Thoracic aorta (tissue), 2 donors: Measurements from ENCODE around the gene ARL15. TPM values are rescaled to one million over a fixed set of nuclear protein-coding genes. Genes with fewer than 3 reads are reported as not detected.

Experiments
- ATAC-seq: fragments of 150-250 bp; one replicate; pipeline ENCODE4 v1.8.0; 2017; ENCODE audit warnings: low read depth; ENCODE audit not compliant: insufficient number of reproducible peaks, low FRiP score
- DNase-seq: peaks from one replicate; pipeline ENCODE4 v3.0.0-alpha.2; 2020; ENCODE audit warnings: low spot score
- H3K27ac ChIP-seq, 2 donors: fragments of 200-600 bp; sonication (generic); 1 replicate in 1 of 2; 2 replicates in 1 of 2; pipeline ENCODE4 v1.5.1; 2016; ENCODE audit warnings: mild to moderate bottlenecking in 2 of 2, moderate library complexity in 2 of 2
- H3K27me3 ChIP-seq: fragments of 200-600 bp; sonication (generic); replicated peaks from 2 replicates; pipeline ENCODE4 v1.6.0; 2016; ENCODE audit warnings: mild to moderate bottlenecking; ENCODE audit not compliant: insufficient read depth
- H3K36me3 ChIP-seq: fragments of 200-600 bp; sonication (generic); one replicate; pipeline ENCODE4 v1.5.1; 2016
- H3K4me1 ChIP-seq, 2 donors: fragments of 200-600 bp; sonication (generic); 1 replicate in 1 of 2; 2 replicates in 1 of 2; pipeline versions ENCODE4 v1.5.1 to v1.6.0; 2016; ENCODE audit warnings: low read depth in 2 of 2, mild to moderate bottlenecking in 1 of 2; ENCODE audit not compliant: control insufficient read depth in 1 of 2
- H3K4me3 ChIP-seq: fragments of 200-600 bp; sonication (generic); 2 replicates; pipeline ENCODE4 v1.5.1; 2016; ENCODE audit warnings: mild to moderate bottlenecking
- H3K9me3 ChIP-seq: fragments of 200-600 bp; sonication (generic); 2 replicates; pipeline ENCODE4 v1.5.1; 2016
- total RNA-seq, 2 donors: library from RNA; depleted of rRNA; stranded (reverse); fragments of >200 nt; gene quantifications; one replicate each; pipeline versions ENCODE4 v1.1.0 to v1.2.3, GENCODE V29; 2016
- TF ChIP-seq, protein P1 (sequence below): fragments of 200-600 bp; sonication (generic); IDR thresholded peaks from one replicate; pipeline ENCODE4 v1.5.1; 2019; ENCODE audit warnings: antibody characterized with exemption

ARL15 gene
- total RNA-seq, 2 donors from 2014 or later, result 23.6 to 36.8 TPM

DNA sequence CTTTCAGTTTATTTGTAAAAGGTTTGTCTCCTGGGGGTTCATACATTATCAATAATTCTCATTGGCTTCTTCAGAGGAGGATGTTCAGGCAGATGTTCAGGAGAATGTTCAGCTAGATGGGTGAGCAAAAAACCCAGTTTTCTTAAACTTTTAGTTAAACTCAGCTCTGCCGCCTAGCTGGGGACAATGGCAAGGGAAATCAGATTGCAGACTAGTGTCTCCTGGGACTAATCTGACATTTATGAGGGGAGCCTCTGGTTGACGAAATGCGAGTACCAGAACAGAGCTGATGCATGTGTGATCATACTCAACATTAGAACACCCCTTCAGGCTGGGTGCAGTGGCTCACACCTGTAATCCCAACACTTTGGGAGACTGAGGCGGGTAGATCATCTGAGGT is 314.4 kb downstream of the ARL15 start:
- Histone ChIP-seq H3K27ac (no peak overlapping the region), H3K4me1 (no peaks in the 10 kb centered on the region), H3K4me3 (no peak overlapping the region), H3K9me3 (no peaks in the 10 kb centered on the region), H3K36me3 (no peaks in the 10 kb centered on the region), H3K27me3 (no peaks in the 10 kb centered on the region)
- ATAC-seq (no peak), DNase-seq (no peak)
- TF ChIP-seq, protein P1, sequence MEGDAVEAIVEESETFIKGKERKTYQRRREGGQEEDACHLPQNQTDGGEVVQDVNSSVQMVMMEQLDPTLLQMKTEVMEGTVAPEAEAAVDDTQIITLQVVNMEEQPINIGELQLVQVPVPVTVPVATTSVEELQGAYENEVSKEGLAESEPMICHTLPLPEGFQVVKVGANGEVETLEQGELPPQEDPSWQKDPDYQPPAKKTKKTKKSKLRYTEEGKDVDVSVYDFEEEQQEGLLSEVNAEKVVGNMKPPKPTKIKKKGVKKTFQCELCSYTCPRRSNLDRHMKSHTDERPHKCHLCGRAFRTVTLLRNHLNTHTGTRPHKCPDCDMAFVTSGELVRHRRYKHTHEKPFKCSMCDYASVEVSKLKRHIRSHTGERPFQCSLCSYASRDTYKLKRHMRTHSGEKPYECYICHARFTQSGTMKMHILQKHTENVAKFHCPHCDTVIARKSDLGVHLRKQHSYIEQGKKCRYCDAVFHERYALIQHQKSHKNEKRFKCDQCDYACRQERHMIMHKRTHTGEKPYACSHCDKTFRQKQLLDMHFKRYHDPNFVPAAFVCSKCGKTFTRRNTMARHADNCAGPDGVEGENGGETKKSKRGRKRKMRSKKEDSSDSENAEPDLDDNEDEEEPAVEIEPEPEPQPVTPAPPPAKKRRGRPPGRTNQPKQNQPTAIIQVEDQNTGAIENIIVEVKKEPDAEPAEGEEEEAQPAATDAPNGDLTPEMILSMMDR, result no peak

DNA sequence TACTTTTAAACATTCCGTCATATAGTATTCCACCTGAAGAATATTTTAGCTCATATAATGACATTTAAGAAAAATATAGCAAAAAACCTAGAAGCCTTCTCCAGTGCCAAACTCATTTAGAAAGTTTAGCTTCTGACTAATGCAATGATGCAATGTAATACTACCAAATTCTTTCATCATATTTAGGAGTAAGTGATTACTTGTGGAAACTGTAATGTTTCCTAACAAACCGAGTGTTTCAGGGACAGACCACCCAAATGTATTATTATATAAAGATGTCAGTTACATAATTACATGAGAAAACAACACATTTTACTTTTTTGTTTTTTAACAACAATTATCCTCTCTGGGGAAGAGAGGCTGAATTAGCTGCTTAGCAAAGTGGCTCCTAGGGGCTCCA is 316.2 kb downstream of the ARL15 start:
- no peaks in the 10 kb centered on the region for H3K27me3 ChIP-seq
- TF ChIP-seq, protein P1, result no peak
- DNase-seq, result no peak
- ATAC-seq, result no peak
- no peaks in the 10 kb centered on the region for H3K9me3 ChIP-seq
- no peak overlapping the region for H3K4me3 ChIP-seq
- H3K4me1 ChIP-seq, result no peaks in the 10 kb centered on the region
- no peak overlapping the region for H3K27ac ChIP-seq
- no peaks in the 10 kb centered on the region for H3K36me3 ChIP-seq

DNA sequence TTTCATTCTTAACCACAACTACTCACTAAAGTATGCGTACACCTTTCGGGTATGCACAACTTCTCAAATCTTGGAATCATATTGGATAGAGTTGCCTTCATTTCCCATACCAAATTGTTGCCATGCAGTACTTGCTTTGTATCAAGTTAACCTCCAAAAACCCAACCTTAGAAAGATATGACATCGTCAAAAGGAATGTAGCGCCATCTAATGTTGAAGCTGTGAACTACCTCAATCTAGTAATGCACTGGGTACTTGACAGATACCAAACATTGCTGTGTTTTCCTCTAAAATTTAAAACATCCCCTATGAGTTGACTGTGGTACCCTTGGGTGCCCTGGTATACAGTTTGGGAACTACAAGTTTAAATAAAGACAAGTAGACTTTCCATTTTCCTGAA is 318.4 kb downstream of the ARL15 start:
- H3K27ac ChIP-seq, result no peak overlapping the region

DNA sequence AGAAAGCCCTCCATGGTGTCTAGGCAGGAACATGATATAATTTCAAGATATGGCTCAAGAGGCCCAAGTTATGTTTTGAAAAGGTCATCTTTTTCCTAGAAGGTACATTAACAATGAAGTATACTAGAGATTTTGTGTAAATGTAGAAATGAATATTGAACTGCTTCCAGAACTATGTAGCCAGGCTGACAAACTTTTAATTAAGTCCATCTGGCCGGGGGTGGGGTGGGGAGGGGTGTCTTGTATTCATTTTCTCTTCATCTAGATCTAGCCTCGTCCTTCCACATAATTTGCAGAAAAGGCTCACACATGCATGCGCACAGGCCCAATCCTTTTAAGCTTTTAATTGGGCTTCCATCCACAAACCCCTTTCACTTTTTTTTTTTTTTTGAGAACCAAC is 323.3 kb downstream of the ARL15 start:
- ATAC-seq, result no peak
- TF ChIP-seq, protein P1, result no peak

More for the DNA sequence above, 318.4 kb downstream of the ARL15 start:
- no peaks in the 10 kb centered on the region for H3K9me3 ChIP-seq
- no peak for ATAC-seq
- TF ChIP-seq, protein P1, result no peak
- H3K27me3 ChIP-seq, result no peaks in the 10 kb centered on the region
- DNase-seq, result no peak
- H3K36me3 ChIP-seq, result no peaks in the 10 kb centered on the region
- H3K4me1 ChIP-seq, result no peaks in the 10 kb centered on the region
- H3K4me3 ChIP-seq, result no peak overlapping the region

DNA sequence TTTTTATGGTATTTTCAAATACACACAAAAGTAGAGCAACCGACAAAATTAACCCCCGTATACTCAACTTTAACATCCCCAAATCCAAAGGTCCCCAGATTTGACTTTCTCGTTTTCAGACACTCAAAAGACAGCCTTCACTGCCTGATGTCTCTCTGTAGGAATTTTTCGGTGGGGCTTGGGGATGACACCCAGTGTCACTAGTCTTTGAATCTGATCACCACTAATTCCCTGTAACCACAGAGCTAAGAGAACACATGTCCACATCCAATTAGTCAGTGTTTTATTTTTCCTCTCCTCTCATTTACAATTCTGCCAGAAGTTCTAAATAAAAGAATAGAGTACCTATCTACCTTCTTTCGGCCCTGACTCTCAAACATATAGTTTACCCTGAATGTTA is 324.6 kb downstream of the ARL15 start:
- ATAC-seq (no peak), DNase-seq (no peak)
- TF ChIP-seq, protein P1, result no peak
- Histone ChIP-seq H3K9me3 (no peaks in the 10 kb centered on the region), H3K36me3 (no peaks in the 10 kb centered on the region), H3K27me3 (no peaks in the 10 kb centered on the region), H3K4me3 (no peak overlapping the region), H3K4me1 (no peaks in the 10 kb centered on the region), H3K27ac (no peak overlapping the region)

More for the DNA sequence above, 323.3 kb downstream of the ARL15 start:
- Histone ChIP-seq H3K27ac (no peak overlapping the region), H3K36me3 (no peaks in the 10 kb centered on the region), H3K4me3 (no peak overlapping the region), H3K27me3 (no peaks in the 10 kb centered on the region), H3K9me3 (no peaks in the 10 kb centered on the region), H3K4me1 (no peaks in the 10 kb centered on the region)
- no peak for DNase-seq
